ENCODE results near the gene GORASP1.
"Not testable (repeated sequence)": the region's sequence is repeated elsewhere in the genome, so short reads cannot be mapped to it uniquely, and the experiment has no call there.

The GORASP1 gene

DNA sequence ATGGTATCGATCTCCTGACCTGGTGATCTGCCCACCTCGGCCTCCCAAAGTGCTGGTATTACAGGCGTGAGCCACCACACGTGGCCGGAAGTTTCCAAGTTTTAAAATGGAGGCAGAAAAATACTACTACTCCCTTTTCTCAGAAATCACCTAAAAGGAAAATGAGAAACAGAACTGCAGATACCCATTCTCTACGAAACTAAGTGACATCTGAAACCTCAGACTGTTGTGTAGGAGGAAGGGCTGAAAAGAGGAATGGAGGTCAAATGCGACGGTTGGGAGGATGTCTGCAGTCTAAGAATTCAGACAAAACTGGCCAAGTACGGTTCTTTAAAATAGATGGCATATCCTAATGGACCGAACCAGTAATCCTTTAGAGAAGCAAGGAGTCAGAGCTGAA lies 31.5 kb downstream of the GORASP1 start:
- no peak for DNase-seq (ENCODE audit: low read depth in 2 of 3, low spot score in 2 of 3)

DNA sequence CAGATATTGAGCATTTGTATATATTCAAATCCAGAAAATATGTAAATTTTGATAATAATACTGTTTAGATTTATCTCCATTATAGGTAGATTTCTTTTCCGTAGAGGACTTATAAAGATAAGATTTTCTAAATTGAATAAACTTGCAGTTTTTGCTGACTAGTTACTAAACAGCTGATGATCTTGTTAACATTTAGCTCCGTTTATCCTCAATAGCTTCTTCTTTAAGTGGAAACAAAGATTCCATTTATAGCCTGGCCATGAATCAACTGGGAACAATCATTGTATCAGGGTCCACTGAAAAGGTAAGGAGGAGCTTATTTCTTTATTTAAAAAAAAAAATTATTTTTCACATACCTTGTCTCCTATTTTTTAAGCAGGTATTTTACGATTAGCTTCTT lies 38.9 kb downstream of the GORASP1 start:
- no peak for DNase-seq (ENCODE audit: low read depth in 2 of 3, low spot score in 2 of 3)

DNA sequence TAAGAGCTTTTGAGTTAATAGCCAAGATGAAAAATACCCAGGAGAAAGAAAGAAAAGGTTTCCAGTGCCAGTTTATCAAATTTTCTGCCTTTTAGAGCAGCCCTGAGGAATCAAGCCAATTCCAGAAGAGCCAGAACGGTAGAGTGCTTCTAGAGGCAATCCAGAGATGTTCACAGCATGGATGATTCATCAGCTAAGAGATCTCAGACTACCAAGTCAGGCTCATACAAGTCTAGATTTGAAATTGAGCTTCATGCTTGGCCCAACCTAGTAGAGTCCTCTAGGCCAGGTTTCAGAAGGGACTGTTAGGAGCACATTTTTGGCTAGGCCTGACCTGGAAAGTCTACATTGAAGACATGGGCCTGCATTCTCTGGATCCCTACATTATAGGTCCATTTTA lies 40.1 kb downstream of the GORASP1 start:
- no peak for DNase-seq (ENCODE audit: low read depth in 2 of 3, low spot score in 2 of 3)

DNA sequence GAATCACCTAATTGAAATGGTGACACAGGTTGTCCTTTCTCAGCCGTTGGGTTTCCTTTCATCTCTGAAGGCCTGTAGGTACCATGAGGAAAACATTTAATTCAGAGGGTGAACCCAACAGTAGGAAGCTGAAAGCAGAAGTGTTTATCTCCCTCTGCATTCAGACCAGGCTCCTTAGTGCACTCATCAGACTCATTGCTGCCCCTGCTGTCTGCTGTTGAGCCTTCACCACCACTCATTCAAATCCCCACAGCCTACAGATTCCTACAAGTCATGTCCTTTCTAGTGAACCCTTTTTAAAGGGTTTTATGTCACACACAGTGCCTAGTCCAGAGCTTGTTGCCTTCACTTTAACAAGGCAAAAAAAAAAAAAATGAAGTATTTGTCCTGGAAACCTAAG lies 42.2 kb downstream of the GORASP1 start:
- no peak for DNase-seq (ENCODE audit: low read depth in 2 of 3, low spot score in 2 of 3)

DNA sequence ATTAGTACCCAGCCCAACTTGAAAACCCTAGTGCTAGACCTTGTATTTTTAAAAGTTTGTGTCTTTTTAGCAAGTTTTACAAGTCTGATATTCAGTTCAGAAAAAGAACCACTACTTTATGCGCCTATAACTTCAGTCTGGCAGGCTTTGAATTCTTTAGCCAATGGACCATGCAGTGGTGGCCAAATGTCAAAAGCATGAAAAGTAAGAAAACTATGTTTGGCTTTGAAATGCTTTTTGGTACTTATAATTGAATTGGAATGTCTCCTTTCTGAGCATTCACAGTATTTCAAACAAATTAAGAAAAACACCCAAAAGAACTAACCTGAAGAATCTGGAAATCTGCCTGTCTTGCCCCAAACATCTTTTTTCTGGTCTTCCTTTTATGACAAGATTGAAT lies 42.8 kb downstream of the GORASP1 start:
- DNase-seq (ENCODE audit: low read depth in 2 of 3, low spot score in 2 of 3) = no peak

DNA sequence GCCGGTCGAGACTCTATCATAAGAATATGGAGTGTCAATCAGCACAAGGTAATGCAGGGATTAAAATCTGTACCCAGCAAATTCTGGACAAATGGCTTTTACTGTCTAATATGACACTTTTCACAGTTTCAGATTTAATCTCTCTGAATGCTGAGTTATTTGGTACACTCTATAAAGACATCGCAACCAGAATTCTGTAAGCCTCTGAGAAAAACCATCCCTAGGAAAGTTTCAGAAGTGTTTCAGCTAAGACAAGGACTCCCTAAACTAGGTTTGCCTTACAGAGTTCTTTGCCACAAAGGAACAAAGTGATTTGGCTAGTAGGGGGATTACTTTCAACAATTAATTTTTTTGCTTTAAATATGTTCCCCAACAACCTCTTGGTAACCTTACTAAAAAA lies 44.3 kb downstream of the GORASP1 start:
- DNase-seq (ENCODE audit: low read depth in 2 of 3, low spot score in 2 of 3) = no peak

DNA sequence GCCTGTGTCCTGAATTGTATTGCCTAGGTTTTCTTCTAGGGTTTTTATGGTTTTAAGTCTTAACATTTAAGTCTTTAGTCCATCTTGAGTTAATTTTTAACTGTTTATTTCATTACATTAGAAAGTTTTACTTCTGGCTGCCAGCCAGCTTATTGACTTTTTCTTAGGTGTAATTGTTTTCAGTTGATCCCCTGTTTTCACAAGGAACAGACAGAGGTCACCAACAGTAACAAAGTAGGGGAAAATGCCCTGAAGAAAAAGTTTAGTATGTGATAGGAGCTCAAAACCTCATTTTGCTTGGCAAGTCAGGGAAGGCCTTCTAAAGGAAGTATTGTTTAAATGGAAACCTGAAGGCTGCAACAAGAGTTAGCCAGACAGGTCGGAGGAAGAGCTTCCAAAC lies 45.2 kb downstream of the GORASP1 start:
- no peak for DNase-seq (ENCODE audit: low read depth in 2 of 3, low spot score in 2 of 3)

DNA sequence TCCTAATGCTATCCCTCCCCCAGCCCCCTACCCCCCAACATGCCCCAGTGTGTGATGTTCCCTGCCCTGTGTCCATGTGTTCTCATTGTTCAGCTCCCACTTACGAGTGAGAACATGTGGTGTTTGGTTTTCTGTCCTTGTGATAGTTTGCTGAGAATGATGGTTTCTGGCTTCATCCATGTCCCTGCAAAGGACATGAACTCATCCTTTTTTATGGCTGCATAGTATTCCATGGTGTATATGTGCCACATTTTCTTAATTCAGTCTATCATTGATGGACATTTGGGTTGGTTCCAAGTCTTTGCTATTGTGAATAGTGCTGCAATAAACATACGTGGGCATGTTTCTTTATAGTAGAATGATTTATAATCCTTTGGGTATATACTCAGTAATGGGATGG lies 46.2 kb downstream of the GORASP1 start:
- not testable (repeated sequence) for DNase-seq (ENCODE audit: low read depth in 2 of 3, low spot score in 2 of 3)

DNA sequence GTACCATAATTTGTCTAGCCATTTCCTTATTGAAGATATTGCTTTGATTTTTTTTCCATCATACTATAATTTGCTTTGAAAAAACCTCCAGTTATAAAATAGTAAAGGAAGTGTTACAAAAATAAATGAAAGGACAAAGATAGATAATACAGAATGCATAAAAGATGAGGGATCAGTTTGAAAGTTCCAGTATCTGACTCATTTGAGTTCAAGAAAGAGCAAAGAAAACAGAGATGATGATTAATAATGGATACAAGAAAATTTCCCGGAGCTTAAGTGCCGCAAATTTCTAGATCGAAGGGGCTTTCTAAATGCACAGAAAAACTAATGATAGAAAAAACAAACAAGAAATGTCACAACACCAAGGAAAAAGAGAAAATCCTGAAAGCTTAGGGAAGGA lies 51.3 kb downstream of the GORASP1 start:
- DNase-seq (ENCODE audit: low read depth in 2 of 3, low spot score in 2 of 3) = no peak

DNA sequence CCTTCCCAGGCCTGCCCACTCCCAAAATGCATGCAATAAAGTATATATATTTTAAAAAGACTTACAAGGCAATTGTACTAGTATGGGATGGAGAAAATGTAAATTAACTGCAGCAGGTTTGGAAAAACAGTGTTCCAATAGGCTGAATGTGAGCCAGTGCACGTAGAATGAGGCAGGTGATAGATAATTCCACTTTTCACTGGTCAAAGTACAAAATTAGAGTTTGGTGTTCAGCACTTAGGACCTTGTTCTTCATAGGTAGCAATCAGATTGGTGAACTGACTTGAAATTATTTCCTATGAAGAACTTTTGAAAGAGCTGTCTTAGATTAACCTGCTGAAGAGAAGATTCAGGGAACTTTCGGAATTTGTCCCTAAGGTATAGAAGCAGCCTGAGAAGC lies 53.7 kb downstream of the GORASP1 start:
- DNase-seq (ENCODE audit: low read depth in 2 of 3, low spot score in 2 of 3) = no peak

DNA sequence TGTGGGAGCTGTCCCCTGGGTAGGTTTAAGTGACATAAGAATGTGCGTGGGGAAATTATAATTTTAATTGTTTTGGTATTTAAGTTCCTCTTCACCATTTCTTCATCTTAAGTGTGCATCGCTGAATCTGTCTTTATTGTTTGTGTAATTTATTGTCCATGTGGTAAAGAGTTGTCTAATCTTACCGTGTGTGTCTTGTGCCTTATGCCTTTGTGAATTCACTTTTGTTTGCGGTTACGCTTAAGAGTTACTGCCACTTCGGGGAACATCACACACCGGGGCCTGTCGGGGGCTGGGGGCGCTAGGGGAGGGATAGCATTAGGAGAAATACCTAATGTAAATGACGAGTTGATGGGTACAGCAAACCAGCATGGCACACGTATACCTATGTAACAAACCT lies 54.8 kb downstream of the GORASP1 start:
- DNase-seq (ENCODE audit: low read depth in 2 of 3, low spot score in 2 of 3) = no peak

DNA sequence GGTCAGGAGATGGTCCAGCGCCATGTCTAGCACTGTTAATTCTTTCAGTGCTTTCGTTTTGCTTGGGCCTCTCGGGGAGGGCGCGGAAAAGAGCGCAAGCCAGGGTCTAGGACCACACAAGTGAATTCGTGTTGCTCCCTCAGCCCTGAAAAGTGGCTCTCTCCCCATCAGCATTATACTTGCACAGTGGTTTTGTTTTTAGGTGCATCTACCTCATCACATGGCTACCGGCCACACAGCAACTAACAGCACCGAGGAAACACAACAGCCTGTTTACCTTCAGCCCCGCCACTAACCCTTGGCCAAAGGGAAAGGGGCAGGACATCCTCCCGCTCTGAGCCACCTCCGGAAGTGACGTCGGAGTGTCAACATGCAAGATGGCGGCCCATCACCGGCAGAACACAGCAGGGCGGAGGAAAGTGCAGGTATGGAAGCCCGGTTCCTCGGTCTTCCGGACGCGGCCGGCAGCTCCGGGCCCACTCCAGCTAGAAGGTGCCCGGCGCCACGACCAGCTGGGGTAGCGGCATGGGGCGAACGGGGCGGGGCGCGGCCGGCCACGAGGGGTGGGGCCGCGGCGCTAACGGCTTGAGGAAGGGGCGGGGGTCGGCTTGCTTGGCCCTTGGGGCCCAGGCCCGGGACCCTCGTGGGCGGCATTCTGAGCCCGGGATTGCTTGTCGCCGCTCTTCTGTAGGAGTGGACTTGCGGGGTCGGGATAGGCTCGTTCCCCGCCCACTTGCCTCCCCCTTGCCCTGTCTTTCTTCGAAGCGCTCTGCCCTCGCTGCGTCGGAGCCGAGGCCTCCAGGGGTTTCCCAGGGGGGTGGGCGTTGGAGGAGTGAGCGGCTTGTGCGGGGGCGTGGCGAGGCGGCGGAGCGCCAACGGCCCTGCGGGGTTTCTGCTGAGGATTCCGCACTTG lies 55.5 kb downstream of the GORASP1 start, which contains the start of the genes SCN11A and WDR48:
TSS of gene SCN11A (minus strand) at position 296 of the 913 bp plus-strand sequence. CDS start 101,582 bp downstream, outside the sequence.
TSS of gene WDR48 (plus strand) at position 368 of the 913 bp plus-strand sequence. CDS start at position 378, 10 bp downstream.
- peak; percentile 75 to 81 (median 81) for DNase-seq (ENCODE audit: low read depth in 2 of 3, low spot score in 2 of 3)

DNA sequence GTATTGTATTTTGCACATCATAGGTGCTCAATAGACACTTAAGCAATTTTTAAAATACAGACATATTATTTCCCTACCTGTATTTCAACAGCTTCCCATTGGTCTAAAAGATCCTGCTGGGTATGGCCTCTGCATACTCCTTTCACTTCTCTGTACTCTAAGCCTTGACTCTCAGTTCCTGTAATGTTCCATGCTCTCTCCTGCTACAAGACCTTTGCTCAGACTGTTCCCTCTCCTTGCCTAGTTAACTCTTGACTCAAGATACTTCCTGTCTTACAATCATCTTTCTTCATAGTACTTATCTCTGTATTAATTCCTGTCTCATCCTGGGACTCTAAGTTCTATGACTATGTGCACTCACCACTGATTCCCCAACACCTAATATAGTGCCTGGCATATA lies 57.4 kb downstream of the GORASP1 start:
- DNase-seq (ENCODE audit: low read depth in 2 of 3, low spot score in 2 of 3) = no peak

All from activated CD8-positive, alpha-beta memory T cell treated with anti-CD3 and anti-CD28 coated beads for 48 hours (primary cell).